ENCODE results near the gene SYNGR2.
"Not testable (repeated sequence)": the region's sequence is repeated elsewhere in the genome, so short reads cannot be mapped to it uniquely, and the experiment has no call there.

Gene SYNGR2

DNA sequence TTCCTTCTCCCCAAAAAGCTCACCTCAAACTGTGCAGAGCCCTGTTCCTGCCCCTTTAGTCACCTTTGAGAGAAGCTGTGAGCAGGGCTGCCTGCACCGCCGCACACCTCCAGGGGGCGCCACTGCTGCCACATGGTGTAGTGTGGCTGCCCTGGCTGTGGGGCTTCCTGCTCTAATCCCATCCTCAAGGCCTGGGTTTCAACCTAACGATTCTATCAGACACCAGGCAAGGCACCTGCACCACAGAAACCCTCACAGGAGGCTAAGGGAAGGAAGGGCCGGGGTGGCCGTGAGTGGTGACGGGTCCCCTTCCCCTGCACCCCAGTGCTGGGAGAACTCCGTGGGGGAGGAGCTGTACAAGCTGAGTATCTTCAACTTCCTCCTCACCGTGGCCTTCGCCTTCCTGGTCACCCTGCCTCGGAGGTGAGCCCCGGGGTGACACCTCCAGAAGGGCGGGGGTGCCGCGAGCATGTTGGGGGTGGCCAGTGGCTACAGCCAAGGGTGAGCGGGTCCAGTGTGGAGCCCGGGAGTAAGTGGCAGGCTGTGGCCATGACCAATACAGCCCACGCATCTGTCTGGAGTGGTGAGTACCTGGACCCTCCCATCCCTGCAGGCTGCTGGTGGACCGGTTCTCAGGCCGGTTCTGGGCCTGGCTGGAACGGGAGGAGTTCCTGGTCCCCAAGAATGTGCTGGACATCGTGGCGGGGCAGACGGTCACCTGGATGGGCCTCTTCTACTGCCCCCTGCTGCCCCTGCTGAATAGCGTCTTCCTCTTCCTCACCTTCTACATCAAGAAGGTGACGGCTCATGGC is 30.8 kb upstream of the SYNGR2 start:
- DNase-seq (ENCODE audit: low read depth in 1 of 2, low spot score in 1 of 2) = peak in 1 of 2 experiments; percentile 86
- peak; percentile 14; the same call in 1 of the 2 replicates for TF ChIP-seq SPI1 (IDR thresholded peaks at IDR 0.05; ENCODE audit: borderline replicate concordance, low read depth)
- TF ChIP-seq, protein P1, sequence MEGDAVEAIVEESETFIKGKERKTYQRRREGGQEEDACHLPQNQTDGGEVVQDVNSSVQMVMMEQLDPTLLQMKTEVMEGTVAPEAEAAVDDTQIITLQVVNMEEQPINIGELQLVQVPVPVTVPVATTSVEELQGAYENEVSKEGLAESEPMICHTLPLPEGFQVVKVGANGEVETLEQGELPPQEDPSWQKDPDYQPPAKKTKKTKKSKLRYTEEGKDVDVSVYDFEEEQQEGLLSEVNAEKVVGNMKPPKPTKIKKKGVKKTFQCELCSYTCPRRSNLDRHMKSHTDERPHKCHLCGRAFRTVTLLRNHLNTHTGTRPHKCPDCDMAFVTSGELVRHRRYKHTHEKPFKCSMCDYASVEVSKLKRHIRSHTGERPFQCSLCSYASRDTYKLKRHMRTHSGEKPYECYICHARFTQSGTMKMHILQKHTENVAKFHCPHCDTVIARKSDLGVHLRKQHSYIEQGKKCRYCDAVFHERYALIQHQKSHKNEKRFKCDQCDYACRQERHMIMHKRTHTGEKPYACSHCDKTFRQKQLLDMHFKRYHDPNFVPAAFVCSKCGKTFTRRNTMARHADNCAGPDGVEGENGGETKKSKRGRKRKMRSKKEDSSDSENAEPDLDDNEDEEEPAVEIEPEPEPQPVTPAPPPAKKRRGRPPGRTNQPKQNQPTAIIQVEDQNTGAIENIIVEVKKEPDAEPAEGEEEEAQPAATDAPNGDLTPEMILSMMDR (IDR thresholded peaks at IDR 0.05; ENCODE audit: insufficient read depth, low read length) = peak; percentile 66
- peak; percentile 82 for TF ChIP-seq POLR2AphosphoS5 (IDR thresholded peaks at IDR 0.05; ENCODE audit: low read depth)
- no peak for TF ChIP-seq GABPA (IDR thresholded peaks at IDR 0.05; ENCODE audit: low read depth)
- peak overlapping the region; percentile 2 for H3K27ac ChIP-seq (replicated peaks)

DNA sequence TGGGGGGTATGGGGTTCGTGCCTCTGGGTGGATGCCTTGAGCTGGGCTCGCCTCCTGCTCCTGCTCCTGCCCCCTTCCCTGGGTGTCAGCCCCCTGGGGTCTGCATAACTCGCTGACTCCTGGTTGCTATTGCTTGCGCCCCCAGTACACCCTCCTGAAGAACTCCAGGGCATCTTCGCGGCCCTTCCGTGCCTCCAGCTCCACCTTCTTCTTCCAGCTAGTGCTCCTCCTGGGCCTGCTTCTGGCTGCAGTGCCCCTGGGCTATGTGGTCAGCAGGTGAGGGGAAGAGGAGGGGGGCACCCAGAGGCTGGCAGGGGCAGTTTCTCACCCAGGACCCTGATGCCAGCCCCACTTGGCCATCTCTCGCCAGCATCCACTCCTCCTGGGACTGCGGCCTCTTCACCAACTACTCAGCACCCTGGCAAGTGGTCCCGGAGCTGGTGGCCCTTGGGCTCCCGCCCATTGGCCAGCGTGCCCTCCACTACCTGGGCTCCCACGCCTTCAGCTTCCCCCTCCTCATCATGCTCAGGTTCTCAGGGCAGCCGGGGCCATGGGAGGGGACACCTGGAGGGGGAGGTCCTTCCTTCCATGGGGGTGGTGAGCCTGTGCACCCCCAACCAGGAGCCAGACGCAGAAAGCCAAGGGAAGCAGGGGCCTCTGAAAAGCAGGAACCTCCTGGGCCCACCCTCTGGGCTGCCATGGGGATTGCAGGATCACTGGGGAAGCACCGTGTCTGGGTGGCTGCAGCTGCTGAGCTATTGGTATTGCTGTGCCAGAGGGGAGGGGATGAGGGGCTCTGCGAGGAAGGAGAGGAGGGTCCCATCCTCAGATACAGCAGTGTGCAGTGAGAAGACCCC is 29.9 kb upstream of the SYNGR2 start:
- TF ChIP-seq, protein P1 (IDR thresholded peaks at IDR 0.05; ENCODE audit: insufficient read depth, low read length) = no peak
- TF ChIP-seq, protein P2, sequence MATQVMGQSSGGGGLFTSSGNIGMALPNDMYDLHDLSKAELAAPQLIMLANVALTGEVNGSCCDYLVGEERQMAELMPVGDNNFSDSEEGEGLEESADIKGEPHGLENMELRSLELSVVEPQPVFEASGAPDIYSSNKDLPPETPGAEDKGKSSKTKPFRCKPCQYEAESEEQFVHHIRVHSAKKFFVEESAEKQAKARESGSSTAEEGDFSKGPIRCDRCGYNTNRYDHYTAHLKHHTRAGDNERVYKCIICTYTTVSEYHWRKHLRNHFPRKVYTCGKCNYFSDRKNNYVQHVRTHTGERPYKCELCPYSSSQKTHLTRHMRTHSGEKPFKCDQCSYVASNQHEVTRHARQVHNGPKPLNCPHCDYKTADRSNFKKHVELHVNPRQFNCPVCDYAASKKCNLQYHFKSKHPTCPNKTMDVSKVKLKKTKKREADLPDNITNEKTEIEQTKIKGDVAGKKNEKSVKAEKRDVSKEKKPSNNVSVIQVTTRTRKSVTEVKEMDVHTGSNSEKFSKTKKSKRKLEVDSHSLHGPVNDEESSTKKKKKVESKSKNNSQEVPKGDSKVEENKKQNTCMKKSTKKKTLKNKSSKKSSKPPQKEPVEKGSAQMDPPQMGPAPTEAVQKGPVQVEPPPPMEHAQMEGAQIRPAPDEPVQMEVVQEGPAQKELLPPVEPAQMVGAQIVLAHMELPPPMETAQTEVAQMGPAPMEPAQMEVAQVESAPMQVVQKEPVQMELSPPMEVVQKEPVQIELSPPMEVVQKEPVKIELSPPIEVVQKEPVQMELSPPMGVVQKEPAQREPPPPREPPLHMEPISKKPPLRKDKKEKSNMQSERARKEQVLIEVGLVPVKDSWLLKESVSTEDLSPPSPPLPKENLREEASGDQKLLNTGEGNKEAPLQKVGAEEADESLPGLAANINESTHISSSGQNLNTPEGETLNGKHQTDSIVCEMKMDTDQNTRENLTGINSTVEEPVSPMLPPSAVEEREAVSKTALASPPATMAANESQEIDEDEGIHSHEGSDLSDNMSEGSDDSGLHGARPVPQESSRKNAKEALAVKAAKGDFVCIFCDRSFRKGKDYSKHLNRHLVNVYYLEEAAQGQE (IDR thresholded peaks at IDR 0.05; ENCODE audit: insufficient replicate concordance, low read depth) = no peak
- TF ChIP-seq POLR2AphosphoS5 (IDR thresholded peaks at IDR 0.05; ENCODE audit: low read depth) = no peak; the same call in 1 of the 2 replicates
- TF ChIP-seq GABPA (IDR thresholded peaks at IDR 0.05; ENCODE audit: low read depth) = no peak
- no peak for TF ChIP-seq SPI1 (IDR thresholded peaks at IDR 0.05; ENCODE audit: borderline replicate concordance, low read depth)
- DNase-seq (ENCODE audit: low read depth in 1 of 2, low spot score in 1 of 2) = peak in 1 of 2 experiments; percentile 14
- H3K27ac ChIP-seq (replicated peaks) = peak overlapping the region; percentile 2; the same call in 1 of the 2 replicates
- H3K4me3 ChIP-seq (replicated peaks; ENCODE audit: insufficient read depth, low read length) = no peak overlapping the region
- H3K27me3 ChIP-seq (ENCODE audit: insufficient read depth, poor library complexity, severe bottlenecking) = no peaks in the 10 kb centered on the region

More for the DNA sequence above, 30.8 kb upstream of the SYNGR2 start:
- no peaks in the 10 kb centered on the region for H3K27me3 ChIP-seq (ENCODE audit: insufficient read depth, poor library complexity, severe bottlenecking)
- no peak overlapping the region for H3K4me3 ChIP-seq (replicated peaks; ENCODE audit: insufficient read depth, low read length)

DNA sequence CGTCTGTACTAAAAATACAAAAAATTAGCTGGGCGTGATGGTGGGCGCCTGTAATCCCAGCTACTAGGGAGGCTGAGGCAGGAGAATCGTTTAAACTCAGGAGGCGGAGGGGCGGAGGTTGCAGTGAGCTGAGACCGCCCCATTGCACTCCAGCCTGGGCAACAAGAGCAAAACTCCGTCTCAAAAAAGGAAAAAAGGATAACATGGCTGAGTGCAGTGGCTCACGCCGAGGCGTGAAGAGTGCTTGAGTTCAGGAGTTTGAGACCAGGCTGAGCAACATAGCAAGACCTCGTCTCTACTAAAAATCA is 28.6 kb upstream of the SYNGR2 start:
- not testable (repeated sequence) for H3K4me3 ChIP-seq (replicated peaks; ENCODE audit: insufficient read depth, low read length); DNase-seq (ENCODE audit: low read depth in 1 of 2, low spot score in 1 of 2); H3K27me3 ChIP-seq (ENCODE audit: insufficient read depth, poor library complexity, severe bottlenecking); H3K27ac ChIP-seq (replicated peaks)

DNA sequence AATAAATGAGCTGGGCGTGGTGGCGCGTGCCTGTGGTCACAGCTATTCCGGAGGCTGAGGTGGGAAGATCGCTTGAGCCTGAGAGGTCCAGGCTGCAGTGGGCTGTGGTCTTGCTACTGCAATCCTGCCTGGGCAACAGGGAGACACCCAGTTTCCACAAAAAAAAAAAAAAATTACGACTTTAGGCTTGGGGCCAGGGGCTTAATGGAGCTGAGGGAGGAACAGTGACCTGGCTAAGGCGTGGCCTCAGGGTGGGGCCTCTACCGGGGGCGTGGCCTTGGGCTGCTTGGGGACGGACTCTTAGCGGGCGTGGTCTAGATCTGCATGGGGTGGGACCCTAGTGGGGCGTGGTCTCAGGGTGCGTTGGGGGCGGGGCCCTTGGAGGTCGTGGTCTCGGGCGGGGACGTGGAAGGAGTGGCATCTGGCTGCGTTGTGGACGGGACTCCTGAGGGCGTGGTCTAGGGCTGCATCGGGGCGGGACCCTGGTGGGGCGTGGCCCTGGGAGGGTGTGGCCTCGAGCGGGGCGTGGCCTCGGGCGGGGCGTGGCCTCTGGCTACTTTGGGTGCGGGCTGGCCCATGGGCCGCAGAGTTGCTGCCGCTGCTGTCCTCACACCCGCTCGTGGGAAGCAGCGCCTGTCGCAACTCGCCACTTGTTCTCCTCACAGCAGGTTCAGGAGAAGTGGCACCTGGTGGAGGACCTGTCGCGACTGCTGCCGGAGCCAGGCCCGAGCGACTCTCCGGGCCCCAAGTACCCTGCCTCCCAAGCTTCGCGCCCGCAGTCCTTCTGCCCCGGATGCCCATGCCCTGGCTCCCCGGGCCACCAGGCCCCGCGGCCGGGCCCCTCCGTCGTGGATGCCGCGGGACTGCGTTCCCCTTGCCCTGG is 28.0 kb upstream of the SYNGR2 start:
- Histone ChIP-seq H3K4me3 (replicated peaks; ENCODE audit: insufficient read depth, low read length) (no peak overlapping the region), H3K27me3 (ENCODE audit: insufficient read depth, poor library complexity, severe bottlenecking) (no peaks in the 10 kb centered on the region), H3K27ac (replicated peaks) (0 out of 2 replicates have a peak overlapping the region, but pooled peaks have one; percentile 3)
- TF ChIP-seq, protein P2 (IDR thresholded peaks at IDR 0.05; ENCODE audit: insufficient replicate concordance, low read depth) = no peak
- TF ChIP-seq, protein P1 (IDR thresholded peaks at IDR 0.05; ENCODE audit: insufficient read depth, low read length) = no peak
- TF ChIP-seq SPI1 (IDR thresholded peaks at IDR 0.05; ENCODE audit: borderline replicate concordance, low read depth) (peak; percentile 30; the same call in 1 of the 2 replicates), POLR2AphosphoS5 (IDR thresholded peaks at IDR 0.05; ENCODE audit: low read depth) (peak; percentile 90)
- DNase-seq (ENCODE audit: low read depth in 1 of 2, low spot score in 1 of 2) = peak; percentile 97 to 98
